ENCODE results near the gene SRSF10.

DNA sequence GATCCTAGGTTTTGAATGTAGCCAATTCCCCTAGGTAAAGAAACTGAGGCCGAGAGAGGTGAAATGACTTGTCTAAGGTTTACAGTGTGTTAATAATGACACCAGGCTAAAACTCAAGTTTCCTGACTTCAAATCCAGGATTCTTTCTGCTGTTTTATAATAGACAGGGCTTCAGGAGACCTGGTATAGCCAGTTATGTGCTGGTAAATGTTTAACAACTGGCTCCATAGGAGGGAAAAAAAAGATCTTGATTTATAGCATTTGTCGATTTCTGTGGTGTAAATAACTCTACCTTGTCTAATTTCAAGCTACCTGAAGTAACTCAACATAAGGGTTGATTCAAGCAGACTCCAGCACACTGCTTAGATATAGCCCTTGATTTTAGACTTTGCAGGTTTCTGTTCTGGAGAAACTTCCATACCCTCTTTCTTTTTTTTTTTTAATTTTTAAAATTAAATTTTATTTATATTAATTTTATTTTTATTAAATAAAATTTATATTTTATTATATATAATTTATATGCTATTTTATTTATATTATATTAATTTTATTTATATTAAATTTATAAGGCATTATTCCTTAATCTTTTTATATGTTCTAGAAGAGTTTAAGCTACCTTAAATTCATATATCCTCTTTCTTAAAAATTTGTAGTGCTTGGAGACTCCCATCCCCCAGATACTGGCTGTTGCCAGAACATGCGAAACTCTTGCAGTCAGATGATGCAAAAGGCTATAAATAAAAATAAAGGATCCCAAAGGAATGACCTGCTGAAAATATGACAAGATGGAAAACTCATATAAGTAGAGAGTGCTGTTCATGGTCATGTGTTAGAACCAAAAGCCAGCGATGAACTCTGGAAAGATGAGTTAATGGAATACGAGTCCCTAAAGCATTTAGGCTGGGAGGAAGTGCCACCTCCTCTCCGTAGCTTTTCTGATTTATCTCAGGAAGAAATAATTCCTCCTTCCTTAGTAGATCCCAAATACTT is 35.4 kb upstream of the SRSF10 start:
- TF ChIP-seq, protein P1, sequence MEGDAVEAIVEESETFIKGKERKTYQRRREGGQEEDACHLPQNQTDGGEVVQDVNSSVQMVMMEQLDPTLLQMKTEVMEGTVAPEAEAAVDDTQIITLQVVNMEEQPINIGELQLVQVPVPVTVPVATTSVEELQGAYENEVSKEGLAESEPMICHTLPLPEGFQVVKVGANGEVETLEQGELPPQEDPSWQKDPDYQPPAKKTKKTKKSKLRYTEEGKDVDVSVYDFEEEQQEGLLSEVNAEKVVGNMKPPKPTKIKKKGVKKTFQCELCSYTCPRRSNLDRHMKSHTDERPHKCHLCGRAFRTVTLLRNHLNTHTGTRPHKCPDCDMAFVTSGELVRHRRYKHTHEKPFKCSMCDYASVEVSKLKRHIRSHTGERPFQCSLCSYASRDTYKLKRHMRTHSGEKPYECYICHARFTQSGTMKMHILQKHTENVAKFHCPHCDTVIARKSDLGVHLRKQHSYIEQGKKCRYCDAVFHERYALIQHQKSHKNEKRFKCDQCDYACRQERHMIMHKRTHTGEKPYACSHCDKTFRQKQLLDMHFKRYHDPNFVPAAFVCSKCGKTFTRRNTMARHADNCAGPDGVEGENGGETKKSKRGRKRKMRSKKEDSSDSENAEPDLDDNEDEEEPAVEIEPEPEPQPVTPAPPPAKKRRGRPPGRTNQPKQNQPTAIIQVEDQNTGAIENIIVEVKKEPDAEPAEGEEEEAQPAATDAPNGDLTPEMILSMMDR (IDR thresholded peaks at IDR 0.05): no peak
- no peak for TF ChIP-seq POLR2A (IDR thresholded peaks at IDR 0.05)

Measured in body of pancreas (tissue), 4 donors.